Hippocampal formation (tissue), 2 donors: Measurements from ENCODE around the gene REG3A.

Experiments
- DNase-seq, 2 donors: peaks; one replicate each; lab custom pipeline; 2025; lab: John Stamatoyannopoulos, UW

REG3A gene

GRCh38 chr2:79159653-79160052 lies at the start of gene REG3A:
REG3A (minus strand) TSS chr2:79159753; CDS start chr2:79159405, 348 bp downstream.
- no peak for DNase-seq

GRCh38 chr2:79200762-79201161 lies 41.2 kb upstream of the REG3A start:
- no peak for DNase-seq

- DNase-seq, result no peak
Observed at GRCh38 chr2:79191816-79192215, 32.3 kb upstream of the REG3A start.

GRCh38 chr2:79191081-79191480 lies 31.5 kb upstream of the REG3A start:
- no peak for DNase-seq

GRCh38 chr2:79189465-79189864 lies 29.9 kb upstream of the REG3A start:
- no peak for DNase-seq

- DNase-seq, result no peak
Observed at GRCh38 chr2:79181617-79182016, 22.1 kb upstream of the REG3A start.

- DNase-seq, result no peak
Observed at GRCh38 chr2:79180092-79180491, 20.5 kb upstream of the REG3A start.

GRCh38 chr2:79179036-79179435 lies 19.5 kb upstream of the REG3A start:
- DNase-seq, result no peak

GRCh38 chr2:79178076-79178674 lies 18.6 kb upstream of the REG3A start:
- DNase-seq, result peak in 1 of 2 donors; percentile 2

- DNase-seq, result no peak
Observed at GRCh38 chr2:79171348-79171958, 11.9 kb upstream of the REG3A start.

GRCh38 chr2:79162801-79163200 lies 3.2 kb upstream of the REG3A start:
- DNase-seq, result no peak

GRCh38 chr2:79162132-79162531 lies 2.6 kb upstream of the REG3A start:
- no peak for DNase-seq

GRCh38 chr2:79159030-79159429 lies 523 bp downstream of the REG3A start:
- DNase-seq, result no peak

- no peak for DNase-seq
Observed at GRCh38 chr2:79155826-79156476, 3.6 kb downstream of the REG3A start.

GRCh38 chr2:79139423-79139822 lies 20.1 kb downstream of the REG3A start:
- DNase-seq, result no peak

GRCh38 chr2:79138385-79138784 lies 21.2 kb downstream of the REG3A start:
- DNase-seq, result no peak

GRCh38 chr2:79131687-79132086 lies 27.9 kb downstream of the REG3A start:
- DNase-seq, result no peak

GRCh38 chr2:79129804-79130203 lies 29.7 kb downstream of the REG3A start:
- no peak for DNase-seq

GRCh38 chr2:79129260-79129659 lies 30.3 kb downstream of the REG3A start:
- no peak for DNase-seq

GRCh38 chr2:79128406-79128805 lies 31.1 kb downstream of the REG3A start:
- DNase-seq, result no peak

- DNase-seq, result no peak
Observed at GRCh38 chr2:79125721-79125985, 33.9 kb downstream of the REG3A start.

- no peak for DNase-seq
Observed at GRCh38 chr2:79124907-79125720, 34.4 kb downstream of the REG3A start.

- DNase-seq, result no peak
Observed at GRCh38 chr2:79122676-79123075, 36.9 kb downstream of the REG3A start.
